ENCODE measurements around the gene CARHSP1. TPM values are rescaled to one million over a fixed set of nuclear protein-coding genes. Genes with fewer than 3 reads are reported as not detected.
"Not testable (repeated sequence)": the region's sequence is repeated elsewhere in the genome, so short reads cannot be mapped to it uniquely, and the experiment has no call there.

The CARHSP1 gene
- total RNA-seq, 4 donors from 2014 or later = 89.3 to 135 (median 124) TPM

- DNase-seq (ENCODE audit: low spot score) = no peak
- no peak for ATAC-seq (ENCODE audit: low FRiP score)
These were observed 21.2 kb downstream of the CARHSP1 start for GRCh38 chr16:8847623-8848022.

DNA sequence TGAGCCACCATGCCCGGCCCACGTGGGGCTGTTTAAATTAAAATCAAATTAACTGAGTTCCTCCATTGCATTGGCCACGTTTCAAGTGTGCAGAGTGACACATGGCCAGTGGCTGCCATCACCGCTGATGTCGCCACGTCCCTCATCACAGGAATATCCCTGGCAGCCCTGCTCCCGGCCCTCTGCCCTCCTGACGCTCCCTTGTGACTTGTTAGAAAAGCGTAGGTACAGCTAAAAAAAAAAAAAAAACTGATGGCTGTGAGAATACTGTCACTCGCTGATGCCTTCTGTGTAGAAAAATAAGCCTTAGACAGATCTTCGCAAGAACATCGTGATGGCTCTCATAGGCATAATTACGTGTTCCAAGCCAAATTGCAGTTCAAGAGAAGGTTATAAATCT lies 21.7 kb downstream of the CARHSP1 start:
- ATAC-seq (ENCODE audit: low FRiP score) = no peak
- DNase-seq (ENCODE audit: low spot score) = no peak
- TF ChIP-seq CTCF (IDR thresholded peaks at IDR 0.05) = no peak

More at GRCh38 chr16:8847623-8848022, 21.2 kb downstream of the CARHSP1 start:
- no peak for TF ChIP-seq CTCF (IDR thresholded peaks at IDR 0.05)

DNA sequence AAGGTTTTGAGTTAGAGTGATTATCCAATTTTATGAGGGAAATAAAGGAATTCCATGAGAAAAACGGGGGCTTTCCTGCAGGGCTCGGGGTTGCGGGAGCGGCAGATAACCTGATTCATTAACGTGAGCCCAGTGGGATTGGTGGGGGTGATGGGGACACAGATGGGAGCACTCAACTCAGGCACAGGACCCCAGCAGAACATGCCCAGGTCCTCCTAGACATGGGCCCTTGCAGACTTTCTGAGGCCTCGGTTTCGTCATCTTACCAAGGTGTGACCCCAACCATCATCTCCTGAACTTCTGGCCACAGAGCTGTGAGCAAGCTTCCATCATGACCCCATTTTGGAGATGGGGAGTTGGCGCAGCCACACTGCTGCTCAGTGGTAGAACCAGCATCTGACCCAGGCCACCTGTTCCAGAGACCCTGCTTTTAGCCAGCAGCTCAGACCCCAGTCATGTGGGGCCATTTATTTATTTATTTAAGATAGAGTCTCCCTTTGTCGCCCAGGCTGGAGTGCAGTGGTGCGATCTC lies 22.3 kb downstream of the CARHSP1 start:
- no peak for TF ChIP-seq CTCF (IDR thresholded peaks at IDR 0.05)
- no peak for ATAC-seq (ENCODE audit: low FRiP score)
- no peak for DNase-seq (ENCODE audit: low spot score)

DNA sequence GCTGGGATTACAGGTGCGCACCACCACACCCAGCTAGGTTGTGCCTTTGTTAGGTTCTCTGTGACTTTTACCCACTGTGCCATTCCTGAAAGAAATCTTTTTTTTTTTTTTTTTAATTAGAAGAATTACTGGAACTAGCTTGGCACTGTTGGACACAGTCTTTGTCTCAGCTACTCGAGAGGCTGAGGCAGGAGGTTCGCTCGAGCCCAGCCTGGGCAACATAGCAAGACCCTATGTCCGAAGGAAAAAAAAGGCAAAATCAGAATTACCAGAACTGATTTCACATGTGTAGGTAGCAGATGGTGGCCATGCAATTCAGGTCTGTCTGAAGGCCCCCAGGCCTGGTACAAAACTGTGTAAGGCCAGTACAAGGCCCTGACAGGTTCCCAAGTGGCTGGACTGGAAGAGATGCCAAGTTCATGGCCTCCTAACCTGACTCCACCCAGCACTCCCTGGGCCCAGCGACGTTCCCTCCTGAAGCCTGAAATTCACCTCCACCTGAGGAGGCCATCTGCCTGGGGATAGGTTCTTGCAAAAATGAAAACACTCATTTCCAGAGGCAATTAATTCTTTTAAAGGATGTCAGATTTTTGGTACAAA lies 23.0 kb downstream of the CARHSP1 start:
- DNase-seq (ENCODE audit: low spot score) (no peak), ATAC-seq (ENCODE audit: low FRiP score) (no peak)
- no peak for TF ChIP-seq CTCF (IDR thresholded peaks at IDR 0.05)

DNA sequence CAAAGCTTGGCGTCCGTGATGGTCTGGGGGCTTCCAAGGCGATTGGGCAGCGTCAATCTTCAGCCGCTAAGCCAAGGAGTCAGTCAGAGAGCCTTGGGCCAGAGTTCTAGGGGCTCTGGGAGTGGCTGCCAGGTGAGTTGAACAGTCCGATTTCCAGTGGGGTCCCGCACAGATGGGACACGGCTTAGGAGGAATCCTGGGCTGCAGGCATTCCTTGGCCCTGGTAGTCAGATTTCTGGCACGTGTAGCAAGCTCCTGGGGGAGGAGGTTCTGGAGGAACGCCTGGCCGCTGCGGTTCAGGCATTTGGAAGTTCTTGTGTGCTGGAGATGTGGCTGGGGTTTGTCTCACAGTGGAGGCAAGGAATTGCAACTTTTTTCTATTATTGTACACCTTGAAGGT lies 25.5 kb downstream of the CARHSP1 start:
- ATAC-seq (ENCODE audit: low FRiP score); DNase-seq (ENCODE audit: low spot score): not testable (repeated sequence)

GRCh38 chr16:8842016-8842415 lies 26.8 kb downstream of the CARHSP1 start:
- DNase-seq (ENCODE audit: low spot score); ATAC-seq (ENCODE audit: low FRiP score): not testable (repeated sequence)

DNA sequence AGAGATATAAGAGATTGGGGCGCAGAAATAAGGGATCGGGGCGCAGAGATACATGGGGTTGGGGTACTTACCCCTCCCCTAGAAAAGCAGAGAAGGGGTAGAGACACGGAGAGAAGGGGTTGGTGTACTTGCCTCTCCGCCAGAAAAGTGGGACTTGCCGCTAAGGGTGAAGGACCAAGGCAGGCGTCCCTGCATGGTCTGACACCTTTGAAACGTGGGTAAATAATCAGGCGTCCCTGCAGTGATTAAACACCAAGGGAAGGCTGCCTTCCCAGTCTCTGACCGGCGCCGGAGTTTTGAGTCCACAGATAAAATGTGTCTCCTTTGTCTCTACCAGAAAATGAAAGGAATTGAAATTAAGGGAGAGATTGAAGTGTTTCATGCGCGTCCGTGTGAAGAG lies 31.2 kb downstream of the CARHSP1 start:
- ATAC-seq (ENCODE audit: low FRiP score); DNase-seq (ENCODE audit: low spot score): not testable (repeated sequence)

- ATAC-seq (ENCODE audit: low FRiP score); DNase-seq (ENCODE audit: low spot score): not testable (repeated sequence)
These were observed 32.0 kb downstream of the CARHSP1 start for GRCh38 chr16:8836797-8837196.

GRCh38 chr16:8832717-8833105 lies 36.1 kb downstream of the CARHSP1 start:
- TF ChIP-seq CTCF (IDR thresholded peaks at IDR 0.05) = no peak
- ATAC-seq (ENCODE audit: low FRiP score) (no peak), DNase-seq (ENCODE audit: low spot score) (no peak)

Measured in omental fat pad (tissue), 4 donors.